GM19463 (cell line): Measurements from ENCODE around the gene GNAI3.

Experiments
- ATAC-seq: cut with Tn5 transposase; IDR thresholded peaks from one replicate; pipeline ENCODE4 v1.9.1; 2021; ENCODE audit warnings: mild to moderate bottlenecking, moderate library complexity; ENCODE audit not compliant: unreplicated experiment

Gene GNAI3

DNA sequence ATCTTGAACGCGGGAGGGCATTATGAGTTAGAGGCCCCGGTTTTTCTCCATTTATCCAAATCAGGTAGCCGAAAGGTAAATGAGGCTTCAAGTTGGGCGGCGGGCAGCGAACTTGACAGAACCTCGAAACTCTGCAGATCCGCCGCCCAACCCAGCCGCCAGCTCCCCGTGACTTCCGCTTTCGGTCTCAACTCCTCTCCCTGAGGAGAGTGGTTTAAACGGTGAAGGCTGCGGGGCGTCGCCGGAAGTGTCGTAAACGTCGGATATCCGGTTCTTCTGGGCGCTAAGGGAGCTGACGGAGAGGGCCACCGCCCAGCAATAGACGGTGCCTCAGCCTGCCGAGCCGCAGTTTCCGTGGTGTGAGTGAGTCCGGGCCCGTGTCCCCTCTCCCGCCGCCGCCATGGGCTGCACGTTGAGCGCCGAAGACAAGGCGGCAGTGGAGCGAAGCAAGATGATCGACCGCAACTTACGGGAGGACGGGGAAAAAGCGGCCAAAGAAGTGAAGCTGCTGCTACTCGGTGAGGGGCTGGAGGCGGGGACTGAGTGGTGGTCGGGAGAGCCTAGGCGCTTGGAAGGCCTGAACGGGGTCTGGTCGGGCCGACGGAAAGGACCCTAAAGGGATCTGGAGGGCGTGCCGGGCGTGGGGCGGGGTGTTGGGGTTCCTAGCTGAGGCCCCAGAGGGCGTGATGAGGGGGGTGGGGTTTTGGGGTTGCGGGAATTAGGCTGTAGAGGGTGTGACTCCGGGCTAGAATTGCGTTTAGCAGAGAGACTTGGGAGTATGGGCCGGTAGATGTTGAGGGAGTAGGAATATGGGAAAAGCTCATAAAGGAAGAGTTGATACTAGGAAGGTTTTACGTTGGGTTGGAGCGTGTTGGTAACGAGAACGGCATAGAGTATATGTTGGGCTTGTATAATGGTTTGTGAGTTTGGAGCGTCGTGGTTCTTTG, at the start of gene GNAI3:
Gene GNAI3 (plus strand): TSS at position 295 of the 947 bp plus-strand sequence. CDS start 106 bp downstream, at position 401.
- peak; percentile 88 for ATAC-seq

GRCh38 chr1:109499081-109499480, 49.3 kb upstream of the GNAI3 start:
- ATAC-seq = no peak

DNA sequence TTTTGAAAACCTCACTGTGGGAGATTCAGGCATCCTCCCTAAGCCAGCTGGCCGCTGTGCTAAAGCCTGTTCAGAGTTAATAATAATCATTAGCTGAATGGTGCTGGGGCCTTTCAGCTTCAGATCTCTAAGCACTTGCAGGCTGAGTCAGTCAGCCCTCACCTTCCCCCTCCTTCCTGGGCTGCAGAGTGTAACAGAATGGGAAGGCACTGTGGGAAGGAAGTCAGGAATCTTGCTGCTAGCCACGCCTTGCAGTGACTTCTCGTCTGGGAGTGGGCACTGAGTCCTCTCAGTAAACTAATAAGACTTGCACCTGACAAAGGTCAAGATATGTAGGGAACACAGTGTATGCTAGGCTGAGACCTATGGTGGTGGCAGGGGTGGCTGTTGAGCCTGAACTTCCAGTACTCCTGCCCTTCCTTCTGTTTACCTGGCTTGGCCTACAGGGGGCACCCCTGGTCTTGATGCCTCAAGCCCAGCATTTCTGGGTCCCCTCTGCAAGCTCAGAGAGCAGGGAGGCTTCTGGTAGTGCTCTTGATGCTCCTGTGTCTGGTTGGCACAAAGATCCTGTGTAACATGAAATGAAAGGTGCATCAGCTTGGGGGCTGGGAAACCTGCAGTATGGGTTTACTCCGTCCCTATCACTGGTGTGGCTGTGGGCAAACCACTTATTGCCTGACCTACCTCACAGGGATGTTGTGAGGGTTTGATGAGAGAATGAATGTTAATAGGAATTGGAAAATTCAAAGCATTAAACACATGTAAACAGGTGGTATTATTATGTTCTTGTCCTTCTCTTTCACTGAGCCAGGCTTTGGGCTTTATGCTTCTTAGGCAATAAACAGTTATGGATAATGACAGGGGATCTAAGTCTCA, 48.5 kb upstream of the GNAI3 start:
- ATAC-seq = no peak

- no peak for ATAC-seq
Observed at GRCh38 chr1:109500941-109501381, 47.5 kb upstream of the GNAI3 start.

GRCh38 chr1:109501644-109502363, 46.6 kb upstream of the GNAI3 start:
- no peak for ATAC-seq

DNA sequence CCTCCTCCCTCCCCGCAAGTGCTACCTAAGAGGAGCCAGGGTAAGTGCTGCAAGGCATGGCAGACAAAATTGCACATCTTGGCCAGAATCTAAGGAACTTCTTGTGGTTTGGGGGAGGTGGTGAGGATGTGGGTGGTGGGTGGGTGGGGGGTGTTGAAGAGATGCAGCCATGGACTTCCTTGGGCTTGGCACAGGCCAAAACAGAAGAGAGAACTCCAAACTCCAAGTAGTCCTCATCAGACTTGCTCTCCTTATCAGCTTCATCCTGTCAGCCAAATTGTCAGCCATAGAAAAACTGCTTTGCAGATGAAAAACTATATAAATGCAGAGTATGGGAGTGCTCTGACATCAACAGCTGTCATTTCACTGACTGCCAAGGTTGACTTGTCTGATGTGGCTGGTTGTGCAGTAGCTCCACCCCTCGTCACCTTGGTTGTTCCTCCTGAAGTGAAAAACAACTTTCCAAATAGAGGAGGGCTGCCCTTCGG, 46.0 kb upstream of the GNAI3 start:
- ATAC-seq = no peak

DNA sequence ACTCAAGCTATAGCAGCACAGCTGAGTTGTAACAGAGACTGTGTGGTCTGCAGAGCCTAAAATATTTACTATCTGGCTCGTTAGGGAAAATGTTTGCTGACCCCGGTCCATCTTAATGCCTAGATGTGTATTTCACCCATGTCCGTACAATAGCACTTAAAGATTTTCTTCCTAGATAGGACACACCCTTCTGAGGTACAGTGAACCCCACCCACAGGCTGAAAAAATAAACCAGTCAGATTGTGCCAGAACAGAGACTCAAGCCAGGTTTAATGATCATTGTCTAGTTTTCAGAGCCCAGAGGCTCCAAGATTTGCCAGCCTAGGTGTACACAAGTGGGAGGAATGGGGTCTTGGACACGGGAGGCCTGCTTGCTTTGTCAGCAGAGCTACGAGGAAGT, 44.5 kb upstream of the GNAI3 start:
- no peak for ATAC-seq

DNA sequence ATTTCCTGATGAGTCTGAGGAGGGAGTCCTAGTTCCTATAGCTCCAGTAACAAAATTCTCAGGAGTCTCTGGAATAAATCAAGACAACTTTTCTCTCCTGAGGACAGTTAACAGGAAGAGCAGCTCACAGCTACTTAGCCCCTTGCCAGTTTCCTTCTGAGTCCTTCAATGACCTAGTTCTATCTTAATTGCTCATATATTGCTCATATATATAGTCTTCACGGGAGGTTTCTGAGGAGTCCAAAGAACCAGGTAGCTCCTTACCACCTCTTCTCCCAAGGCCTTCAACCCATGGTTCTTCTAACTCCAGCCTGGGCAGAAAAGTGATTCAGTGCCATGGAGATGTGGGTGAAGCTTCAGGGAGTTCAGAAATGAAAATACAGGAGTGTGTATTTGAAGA, 43.4 kb upstream of the GNAI3 start:
- no peak for ATAC-seq

- no peak for ATAC-seq
Observed at GRCh38 chr1:109508001-109508872, 40.2 kb upstream of the GNAI3 start.

DNA sequence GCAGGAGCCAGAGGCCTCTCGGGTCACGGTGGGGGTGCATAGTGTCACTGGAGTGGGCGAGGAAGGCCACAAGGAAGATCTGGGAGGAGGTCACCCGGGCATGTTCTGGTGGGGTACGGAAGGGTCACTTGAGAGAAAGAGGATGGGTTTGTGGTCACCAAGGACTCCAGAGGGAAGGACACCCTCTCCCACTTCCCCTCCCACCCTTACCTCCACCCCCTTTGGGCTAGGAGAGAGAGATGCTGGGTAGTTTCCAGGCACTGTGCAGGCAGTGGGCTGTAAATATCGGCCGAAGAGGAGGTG, 39.6 kb upstream of the GNAI3 start:
- no peak for ATAC-seq

DNA sequence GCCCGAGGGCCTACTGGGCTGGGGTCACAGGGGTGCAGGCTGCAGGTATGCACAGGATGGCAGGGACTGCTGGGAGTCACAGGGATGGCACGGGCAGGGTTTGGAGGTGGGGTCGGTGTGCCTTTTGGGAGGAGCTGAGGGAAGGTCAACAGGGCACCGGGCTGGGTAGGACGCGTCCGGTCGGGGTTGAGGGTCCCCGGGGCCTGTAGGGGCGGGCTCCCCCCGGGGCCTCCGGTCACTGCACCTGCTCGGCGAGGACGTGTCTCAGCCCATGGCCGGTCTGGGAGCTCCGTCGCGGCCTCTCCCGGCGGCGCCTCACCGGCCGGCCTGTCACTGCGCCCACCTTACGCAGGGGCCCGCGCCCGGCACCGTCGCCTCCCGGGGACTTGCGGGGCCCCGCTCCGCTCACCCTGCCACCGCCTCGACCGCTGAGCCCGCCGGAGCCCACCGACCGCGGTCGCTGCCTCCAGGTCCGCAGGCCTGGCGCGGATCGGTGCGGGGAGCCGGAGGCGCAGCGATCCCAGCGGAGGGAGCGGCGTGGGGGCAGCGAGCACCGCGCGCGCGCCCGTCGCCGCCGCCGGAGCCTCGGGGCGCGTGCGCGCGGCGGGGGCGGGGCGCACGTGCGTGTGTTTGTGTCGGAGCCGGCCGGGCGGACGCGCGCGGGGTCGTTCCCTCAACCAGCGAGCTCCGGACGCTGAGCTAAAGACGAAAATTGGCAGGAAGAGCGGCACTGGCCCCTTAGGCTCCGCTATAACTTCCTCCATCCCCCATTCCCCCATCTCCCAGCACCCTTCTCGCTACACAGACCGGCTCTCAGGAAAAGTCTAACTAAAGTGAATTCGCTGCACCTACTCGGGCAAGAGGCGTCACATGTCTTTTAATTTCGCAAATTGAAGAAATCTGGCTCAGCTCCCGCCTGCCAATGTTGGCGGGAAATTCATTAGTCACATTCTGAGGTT, 39.0 kb upstream of the GNAI3 start, which contains the start of gene AMIGO1:
Gene AMIGO1 (minus strand): TSS at position 552 of the 959 bp plus-strand sequence. CDS start 815 bp downstream, outside the sequence.
- ATAC-seq = peak; percentile 51

DNA sequence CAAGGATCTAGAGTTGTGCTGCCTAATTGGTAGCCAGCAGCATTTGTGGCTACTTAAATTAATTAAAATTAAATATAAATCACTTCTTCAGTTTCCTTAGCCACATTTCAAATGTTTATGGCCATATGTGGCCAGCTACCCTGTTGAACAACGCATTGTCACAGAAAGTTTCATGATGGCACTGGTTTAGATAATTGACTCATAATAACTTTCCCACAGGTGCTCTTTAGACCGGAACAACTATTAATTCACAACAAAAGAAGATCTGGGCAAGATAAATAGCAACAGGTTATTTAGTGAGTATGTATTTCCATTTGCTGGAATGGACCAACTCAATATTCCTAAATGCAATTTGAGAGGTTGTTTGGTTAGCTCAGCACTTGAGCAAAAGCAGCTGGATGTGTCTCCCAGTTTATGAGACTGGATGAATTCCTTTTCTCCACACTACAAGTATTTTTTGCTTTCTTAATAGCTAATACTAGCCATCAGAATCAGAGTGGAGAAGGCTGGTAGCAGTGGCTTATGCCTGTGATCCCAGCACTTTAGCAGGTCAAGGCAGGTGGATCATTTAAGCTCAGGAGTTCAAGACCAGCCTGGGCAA, 35.2 kb upstream of the GNAI3 start:
- ATAC-seq = no peak

- no peak for ATAC-seq
Observed at GRCh38 chr1:109514846-109515245, 33.6 kb upstream of the GNAI3 start.

DNA sequence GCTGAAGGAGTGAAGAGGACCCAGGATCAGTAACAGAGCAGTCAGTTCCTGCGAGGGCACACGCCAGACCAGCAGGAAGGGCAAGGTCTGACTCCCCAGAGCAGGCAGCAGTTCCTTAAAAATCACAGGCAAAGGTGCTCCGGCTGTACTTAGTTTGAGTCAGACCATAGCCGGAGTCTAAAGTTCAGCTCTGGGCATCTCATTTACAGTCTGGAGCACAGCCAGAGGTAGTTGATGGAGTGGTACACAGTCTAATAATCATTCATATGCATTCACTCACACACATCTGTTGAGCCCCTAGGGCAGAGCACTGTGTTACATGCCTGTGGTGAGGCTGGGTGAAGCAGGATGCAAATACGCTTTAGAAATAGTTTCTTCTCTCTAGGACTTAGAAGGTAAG, 31.5 kb upstream of the GNAI3 start:
- no peak for ATAC-seq

DNA sequence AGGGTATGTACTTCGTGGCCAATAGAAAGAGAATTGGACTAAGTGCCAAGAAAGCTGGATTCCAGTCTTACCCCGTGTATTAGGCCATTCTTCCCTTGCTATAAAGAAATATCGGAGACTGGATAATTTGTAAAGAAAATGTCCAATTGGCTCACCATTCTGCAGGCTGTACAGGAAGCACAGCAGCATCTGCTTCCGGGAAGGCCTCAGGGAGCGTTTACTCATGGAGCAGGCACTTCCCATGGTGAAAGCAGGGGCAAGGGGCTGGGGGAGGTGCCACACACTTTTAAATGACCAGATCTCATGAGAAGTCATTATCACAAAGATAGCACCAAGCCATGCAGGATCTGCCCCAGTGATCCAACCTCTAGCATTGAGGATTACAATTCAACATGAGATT, 31.1 kb upstream of the GNAI3 start:
- no peak for ATAC-seq

DNA sequence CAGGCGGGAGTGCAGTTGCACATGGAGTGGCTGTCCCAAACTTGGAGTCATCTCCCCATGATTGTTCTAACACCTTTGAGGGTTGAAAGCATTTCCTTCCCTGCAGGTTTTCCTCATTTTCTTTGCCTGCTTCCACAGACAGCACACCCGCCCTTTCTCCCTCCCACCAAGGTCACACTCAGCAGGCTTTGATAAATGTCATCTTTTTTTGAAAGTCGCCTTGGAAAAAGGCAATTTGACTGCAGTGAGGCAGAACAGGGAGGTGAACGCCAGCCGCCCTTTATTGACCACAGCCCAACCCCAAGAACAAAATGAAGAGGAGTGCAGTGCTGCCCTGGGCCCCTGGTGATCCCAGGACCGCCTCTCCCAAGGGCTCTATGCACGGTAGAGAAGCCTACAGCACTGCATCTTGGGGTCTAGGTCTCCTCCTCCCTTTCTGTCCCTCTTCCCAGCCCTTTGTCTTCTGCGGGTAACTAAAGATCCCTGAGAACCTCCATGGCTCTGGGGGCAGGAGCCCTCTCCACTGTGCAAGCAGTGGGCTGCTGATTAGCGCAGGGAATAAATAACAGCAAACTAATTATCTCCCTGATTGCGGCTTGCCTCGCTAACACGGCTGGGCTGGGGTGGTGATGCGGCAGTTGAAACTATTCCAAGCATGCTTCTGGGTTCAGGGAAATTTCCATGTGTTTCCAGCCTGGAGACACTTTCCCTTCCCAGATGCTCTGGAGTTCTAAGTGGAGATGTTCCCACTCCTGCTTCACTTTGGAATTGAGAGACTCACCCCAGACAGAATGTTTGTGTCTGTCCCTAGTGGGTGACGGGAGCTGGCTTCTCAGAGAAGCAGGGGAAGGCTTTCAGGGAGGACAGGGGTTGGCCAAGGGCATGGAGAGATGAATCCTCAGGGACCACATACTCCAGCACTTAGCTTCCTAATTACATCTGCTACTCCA, 27.1 kb upstream of the GNAI3 start:
- ATAC-seq = no peak

DNA sequence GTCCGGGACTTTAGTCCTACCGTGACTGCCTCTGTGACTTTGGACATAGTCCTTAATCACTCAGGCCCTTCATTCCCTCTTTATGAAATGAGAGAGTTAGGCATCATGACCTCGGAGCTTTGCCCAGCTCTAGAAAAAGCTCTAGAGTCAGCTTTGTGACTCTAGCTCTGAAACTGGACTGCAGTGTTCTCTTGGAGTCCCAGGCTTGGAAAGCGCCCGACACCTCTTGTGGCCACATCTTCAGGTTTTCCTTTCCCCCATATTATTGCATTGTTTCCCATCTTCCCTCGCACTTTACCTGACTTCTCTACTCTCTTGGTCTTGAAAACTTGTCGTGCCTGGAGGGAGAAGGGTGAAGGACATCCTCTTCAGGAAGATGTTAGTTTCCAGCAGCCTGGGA, 26.4 kb upstream of the GNAI3 start:
- no peak for ATAC-seq
